GM23248 (cell line): Measurements from ENCODE around the gene TUBGCP6. TPM values are rescaled to one million over a fixed set of nuclear protein-coding genes. Genes with fewer than 3 reads are reported as not detected.

Experiments
- DNase-seq: peaks from one replicate; pipeline ENCODE4 v3.0.0-alpha.2; 2015
- H2AFZ ChIP-seq: fragments of 200-600 bp; sonication (generic); 2 replicates; pipeline ENCODE4 v1.6.1; 2016; ENCODE audit warnings: antibody characterized with exemption
- H3F3A ChIP-seq: fragments of 200-600 bp; sonication (generic); 2 replicates; pipeline ENCODE4 v1.6.1; 2016; ENCODE audit warnings: mild to moderate bottlenecking, antibody characterized with exemption, mixed run types; ENCODE audit not compliant: insufficient read depth
- H3K27ac ChIP-seq: fragments of 200-600 bp; sonication (generic); 2 replicates; pipeline ENCODE4 v1.5.1; 2016; ENCODE audit warnings: mild to moderate bottlenecking
- H3K27me3 ChIP-seq: fragments of 200-600 bp; sonication (generic); replicated peaks from 2 replicates; pipeline ENCODE4 v1.6.1; 2016; ENCODE audit warnings: mild to moderate bottlenecking; ENCODE audit not compliant: insufficient read depth
- H3K36me3 ChIP-seq: fragments of 200-600 bp; sonication (generic); 2 replicates; pipeline ENCODE4 v1.6.1; 2016; ENCODE audit warnings: low read depth, mild to moderate bottlenecking
- H3K4me1 ChIP-seq: fragments of 200-600 bp; sonication (generic); 2 replicates; pipeline ENCODE4 v1.6.1; 2016; ENCODE audit warnings: mild to moderate bottlenecking; ENCODE audit not compliant: insufficient read depth
- H3K4me2 ChIP-seq: fragments of 200-600 bp; sonication (generic); one replicate; pipeline ENCODE4 v1.6.1; 2016; ENCODE audit warnings: mild to moderate bottlenecking; ENCODE audit not compliant: unreplicated experiment
- H3K4me3 ChIP-seq: fragments of 200-600 bp; sonication (generic); 2 replicates; pipeline ENCODE4 v1.5.1; 2016; ENCODE audit warnings: mild to moderate bottlenecking
- H3K79me2 ChIP-seq: fragments of 200-600 bp; sonication (generic); 2 replicates; pipeline ENCODE4 v1.6.1; 2016; ENCODE audit warnings: mild to moderate bottlenecking; ENCODE audit not compliant: insufficient read depth
- H3K9ac ChIP-seq: fragments of 200-600 bp; sonication (generic); 2 replicates; pipeline ENCODE4 v1.6.1; 2016; ENCODE audit warnings: mild to moderate bottlenecking
- H3K9me2 ChIP-seq: fragments of 200-600 bp; sonication (generic); 2 replicates; pipeline ENCODE4 v1.6.1; 2016; ENCODE audit warnings: mixed run types, mild to moderate bottlenecking, moderate library complexity; ENCODE audit not compliant: insufficient read depth
- H3K9me3 ChIP-seq: fragments of 200-600 bp; sonication (generic); one replicate; pipeline ENCODE4 v1.6.1; 2017; ENCODE audit warnings: low read depth
- H4K20me1 ChIP-seq: fragments of 200-600 bp; sonication (generic); 2 replicates; pipeline ENCODE4 v1.6.0; 2016; ENCODE audit not compliant: insufficient read depth
- EZH2 ChIP-seq: fragments of 200-600 bp; sonication (generic); IDR thresholded peaks from 2 replicates; pipeline ENCODE4 v1.6.1; 2018; ENCODE audit warnings: antibody characterized with exemption, mild to moderate bottlenecking; ENCODE audit not compliant: insufficient read depth, poor library complexity, severe bottlenecking
- EZH2phosphoT487 ChIP-seq: fragments of 200-600 bp; sonication (generic); IDR thresholded peaks from 2 replicates; pipeline ENCODE4 v1.6.1; 2018; ENCODE audit warnings: antibody characterized with exemption, moderate library complexity, mild to moderate bottlenecking, low read depth; ENCODE audit not compliant: insufficient read depth
- WGBS, 2 experiments: methylation state at CpG; one replicate each; pipeline ENCODE4 v1.1.6; 2015 to 2017; ENCODE audit warnings: low lambda C conversion rate in 2 of 2, low coverage in 1 of 2; ENCODE audit errors: missing lambda C conversion rate in 2 of 2; 5-methylcytosine and 5-hydroxymethylcytosine counted together
- in situ Hi-C: fragments of 300-500 bp; cut with MboI; formaldehyde crosslinking; loops from 2 replicates; pipeline ENCODE4 v1.15.0; 2020
- polyA plus RNA-seq: library from polyadenylated mRNA; unstranded; fragments of >200 nt; fragmentation: Nextera tagmentation; extraction: Ambion mirVana; gene quantifications from 2 replicates; pipeline ENCODE4 v1.2.1, GENCODE V29; 2016
- total RNA-seq: library from RNA; depleted of rRNA; stranded (reverse); fragments of >200 nt; shearing (Covaris generic); gene quantifications from 2 replicates; pipeline ENCODE4 v1.2.3, GENCODE V29; 2014

TUBGCP6 gene
- total and polyA plus RNA-seq, 2 experiments from 2014 or later = 16.6 to 32.0 TPM

- Histone ChIP-seq H3K9me2 (no peaks in the 10 kb centered on the region), H3K4me3 (no peak overlapping the region), H3K9ac (no peak overlapping the region), H3K4me1 (no peaks in the 10 kb centered on the region), H3K36me3 (no peaks in the 10 kb centered on the region; the same call in 1 of the 2 replicates), H3K27ac (no peak overlapping the region), H3K4me2 (no peak overlapping the region), H3F3A (no peaks in the 10 kb centered on the region), H4K20me1 (no peaks in the 10 kb centered on the region), H3K9me3 (no peaks in the 10 kb centered on the region), H3K27me3 (no peaks in the 10 kb centered on the region), H2AFZ (no peak overlapping the region), H3K79me2 (peaks cover 4% of the 10 kb centered on the region; the same call in 1 of the 2 replicates)
- DNase-seq = no peak
- TF ChIP-seq EZH2 (no peak), EZH2phosphoT487 (no peak)
- 98 to 100% methylated on average over 8 to 9 of the region's 9 CpGs for whole genome bisulfite sequencing, 2 experiments
- in situ Hi-C loops = no loop called here
These were observed 16.5 kb downstream of the TUBGCP6 start for GRCh38 chr22:50228366-50228765.

GRCh38 chr22:50227579-50228215, 17.1 kb downstream of the TUBGCP6 start:
- TF ChIP-seq EZH2 = no peak
- no peak for TF ChIP-seq EZH2phosphoT487
- WGBS, 2 experiments = 95 to 96% methylated on average over 25 of the region's 25 CpGs
- Histone ChIP-seq H3K79me2 (peaks cover 4% of the 10 kb centered on the region; the same call in 1 of the 2 replicates), H3K9me3 (no peaks in the 10 kb centered on the region), H3K9me2 (no peaks in the 10 kb centered on the region), H3K4me2 (no peak overlapping the region), H3K27me3 (no peaks in the 10 kb centered on the region), H3K27ac (no peak overlapping the region), H3F3A (no peaks in the 10 kb centered on the region), H4K20me1 (no peaks in the 10 kb centered on the region), H3K9ac (no peak overlapping the region), H3K4me3 (no peak overlapping the region), H2AFZ (no peak overlapping the region), H3K4me1 (no peaks in the 10 kb centered on the region), H3K36me3 (no peaks in the 10 kb centered on the region; the same call in 1 of the 2 replicates)
- in situ Hi-C loops = no loop called here
- no peak for DNase-seq

GRCh38 chr22:50226875-50227165, 18.0 kb downstream of the TUBGCP6 start:
- H3K36me3 ChIP-seq = no peaks in the 10 kb centered on the region; the same call in 1 of the 2 replicates
- no peaks in the 10 kb centered on the region for H4K20me1 ChIP-seq
- WGBS, 2 experiments = 94 to 95% methylated on average over 15 to 17 of the region's 18 CpGs
- TF ChIP-seq EZH2phosphoT487 (no peak), EZH2 (no peak)
- no peaks in the 10 kb centered on the region for H3F3A ChIP-seq
- H2AFZ ChIP-seq = no peak overlapping the region
- no peaks in the 10 kb centered on the region for H3K27me3 ChIP-seq
- no peaks in the 10 kb centered on the region for H3K9me2 ChIP-seq
- no peak overlapping the region for H3K9ac ChIP-seq
- DNase-seq = no peak
- peaks cover 4% of the 10 kb centered on the region; the same call in 1 of the 2 replicates for H3K79me2 ChIP-seq
- in situ Hi-C loops = no loop called here
- no peak overlapping the region for H3K27ac ChIP-seq
- no peak overlapping the region for H3K4me2 ChIP-seq
- H3K4me1 ChIP-seq = no peaks in the 10 kb centered on the region
- no peaks in the 10 kb centered on the region for H3K9me3 ChIP-seq
- no peak overlapping the region for H3K4me3 ChIP-seq

GRCh38 chr22:50226063-50226874, 18.6 kb downstream of the TUBGCP6 start:
- Histone ChIP-seq H3K4me1 (no peaks in the 10 kb centered on the region), H3K79me2 (peaks cover 4% of the 10 kb centered on the region; the same call in 1 of the 2 replicates), H2AFZ (no peak overlapping the region), H3K4me3 (no peak overlapping the region), H4K20me1 (no peaks in the 10 kb centered on the region), H3F3A (no peaks in the 10 kb centered on the region), H3K9ac (no peak overlapping the region), H3K36me3 (no peaks in the 10 kb centered on the region; the same call in 1 of the 2 replicates), H3K9me2 (no peaks in the 10 kb centered on the region), H3K4me2 (no peak overlapping the region), H3K27me3 (no peaks in the 10 kb centered on the region), H3K27ac (no peak overlapping the region), H3K9me3 (no peaks in the 10 kb centered on the region)
- no peak for DNase-seq
- no peak for TF ChIP-seq EZH2phosphoT487
- TF ChIP-seq EZH2 = no peak
- in situ Hi-C loops = no loop called here
- WGBS, 2 experiments = 91 to 92% methylated on average over 26 to 27 of the region's 31 CpGs
